DND-41 (cell line): ENCODE measurements around the gene PURB.

Source experiments
- ATAC-seq: fragments of 200-7000 bp; cut with Tn5 transposase; 3 replicates; pipeline ENCODE4 v1.9.1; 2021; ENCODE audit warnings: low read depth; ENCODE audit not compliant: insufficient read depth
- DNase-seq: peaks from one replicate; pipeline ENCODE4 v3.0.0-alpha.2; 2020
- H2AFZ ChIP-seq: 2 replicates; pipeline ENCODE4 v1.6.0; 2012; ENCODE audit warnings: low read depth, low read length
- H3K27ac ChIP-seq: 2 replicates; pipeline ENCODE4 v1.5.1; 2012; ENCODE audit warnings: low read length, inconsistent platforms
- H3K27me3 ChIP-seq: fragments of 200-600 bp; sonication (generic); 2 replicates; pipeline ENCODE4 v1.6.0; 2012; ENCODE audit warnings: low read length, mild to moderate bottlenecking, inconsistent platforms; ENCODE audit not compliant: insufficient read depth, poor library complexity
- H3K36me3 ChIP-seq: 2 replicates; pipeline ENCODE4 v1.5.1; 2012; ENCODE audit warnings: low read length, inconsistent platforms; ENCODE audit not compliant: insufficient read depth
- H3K4me1 ChIP-seq: 2 replicates; pipeline ENCODE4 v1.5.1; 2012; ENCODE audit warnings: mild to moderate bottlenecking, low read length; ENCODE audit not compliant: insufficient read depth
- H3K4me2 ChIP-seq: 2 replicates; pipeline ENCODE4 v1.6.0; 2012; ENCODE audit warnings: mild to moderate bottlenecking, moderate library complexity, low read length, inconsistent platforms; ENCODE audit not compliant: insufficient read depth
- H3K4me3 ChIP-seq, 2 experiments: fragments of 200-600 bp in 1 of 2; shearing (Covaris generic) in 1 of 2; 2 replicates each; pipeline ENCODE4 v1.5.1; 2012 to 2016; ENCODE audit warnings: inconsistent platforms in 2 of 2, low read length in 2 of 2, mild to moderate bottlenecking in 2 of 2, low read depth in 1 of 2, moderate library complexity in 1 of 2
- H3K79me2 ChIP-seq: 2 replicates; pipeline ENCODE4 v1.6.0; 2012; ENCODE audit warnings: low read length, inconsistent platforms; ENCODE audit not compliant: insufficient read depth
- H3K9ac ChIP-seq: 2 replicates; pipeline ENCODE4 v1.6.0; 2012; ENCODE audit warnings: low read depth, mild to moderate bottlenecking, inconsistent platforms, low read length, moderate library complexity
- H3K9me3 ChIP-seq: 2 replicates; pipeline ENCODE4 v1.5.1; 2012; ENCODE audit warnings: low read length, moderate library complexity, mild to moderate bottlenecking, inconsistent platforms; ENCODE audit not compliant: insufficient read depth, severe bottlenecking
- H4K20me1 ChIP-seq: 2 replicates; pipeline ENCODE4 v1.6.0; 2012; ENCODE audit warnings: low read length; ENCODE audit not compliant: insufficient read depth
- EZH2 ChIP-seq: IDR thresholded peaks from 3 replicates; pipeline ENCODE4 v1.6.1; 2012; ENCODE audit warnings: borderline replicate concordance, low read depth, mild to moderate bottlenecking, moderate library complexity, low read length, inconsistent platforms; ENCODE audit not compliant: severe bottlenecking
- TF ChIP-seq, protein P1 (sequence below): IDR thresholded peaks from 2 replicates; pipeline ENCODE4 v1.5.1; 2012; ENCODE audit warnings: borderline replicate concordance, low read length, moderate library complexity, mild to moderate bottlenecking; ENCODE audit not compliant: poor library complexity, severe bottlenecking; ENCODE audit errors: extremely low read depth

Gene PURB

DNA sequence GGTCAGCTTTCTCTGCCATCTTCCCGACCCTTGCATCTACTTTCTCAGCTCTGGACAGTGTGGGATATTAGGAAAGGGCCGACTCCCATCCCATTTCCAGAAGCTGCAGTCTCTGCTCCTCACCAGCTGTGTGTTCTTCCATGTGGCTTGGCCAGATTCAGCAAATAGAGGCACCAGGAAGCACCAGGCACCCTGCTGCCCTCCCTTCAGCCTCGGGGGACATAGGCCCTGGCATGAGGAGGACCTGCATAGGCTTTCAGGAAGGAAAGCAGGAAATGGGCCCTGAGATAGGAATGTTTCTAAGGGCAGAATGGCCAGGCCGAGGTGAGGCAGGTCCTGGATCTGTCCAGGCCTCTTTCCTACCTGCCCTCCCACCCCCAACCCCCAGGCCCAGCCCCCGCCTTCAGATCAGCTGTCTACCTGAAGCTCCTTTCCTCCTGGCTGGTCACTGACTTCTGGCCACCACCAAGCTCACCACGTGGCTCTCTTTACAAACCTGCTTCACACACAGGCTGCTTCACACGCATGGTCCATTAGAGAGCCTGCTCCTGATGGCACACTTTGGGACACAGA is 27.5 kb upstream of the PURB start:
- Histone ChIP-seq H3K36me3 (no peaks in the 10 kb centered on the region), H3K4me3 (no peak overlapping the region), H3K27me3 (no peaks in the 10 kb centered on the region), H3K9ac (no peak overlapping the region), H2AFZ (no peak overlapping the region), H3K4me2 (no peak overlapping the region), H3K9me3 (no peaks in the 10 kb centered on the region), H3K79me2 (no peaks in the 10 kb centered on the region), H3K27ac (no peak overlapping the region), H4K20me1 (no peaks in the 10 kb centered on the region), H3K4me1 (no peaks in the 10 kb centered on the region)
- DNase-seq (no peak), ATAC-seq (no peak)
- TF ChIP-seq EZH2 = no peak
- TF ChIP-seq, protein P1, sequence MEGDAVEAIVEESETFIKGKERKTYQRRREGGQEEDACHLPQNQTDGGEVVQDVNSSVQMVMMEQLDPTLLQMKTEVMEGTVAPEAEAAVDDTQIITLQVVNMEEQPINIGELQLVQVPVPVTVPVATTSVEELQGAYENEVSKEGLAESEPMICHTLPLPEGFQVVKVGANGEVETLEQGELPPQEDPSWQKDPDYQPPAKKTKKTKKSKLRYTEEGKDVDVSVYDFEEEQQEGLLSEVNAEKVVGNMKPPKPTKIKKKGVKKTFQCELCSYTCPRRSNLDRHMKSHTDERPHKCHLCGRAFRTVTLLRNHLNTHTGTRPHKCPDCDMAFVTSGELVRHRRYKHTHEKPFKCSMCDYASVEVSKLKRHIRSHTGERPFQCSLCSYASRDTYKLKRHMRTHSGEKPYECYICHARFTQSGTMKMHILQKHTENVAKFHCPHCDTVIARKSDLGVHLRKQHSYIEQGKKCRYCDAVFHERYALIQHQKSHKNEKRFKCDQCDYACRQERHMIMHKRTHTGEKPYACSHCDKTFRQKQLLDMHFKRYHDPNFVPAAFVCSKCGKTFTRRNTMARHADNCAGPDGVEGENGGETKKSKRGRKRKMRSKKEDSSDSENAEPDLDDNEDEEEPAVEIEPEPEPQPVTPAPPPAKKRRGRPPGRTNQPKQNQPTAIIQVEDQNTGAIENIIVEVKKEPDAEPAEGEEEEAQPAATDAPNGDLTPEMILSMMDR = no peak

GRCh38 chr7:44911911-44912310 is 26.6 kb upstream of the PURB start:
- Histone ChIP-seq H3K9me3 (no peaks in the 10 kb centered on the region), H3K4me2 (no peak overlapping the region), H3K4me1 (no peaks in the 10 kb centered on the region), H3K79me2 (no peaks in the 10 kb centered on the region), H4K20me1 (no peaks in the 10 kb centered on the region), H3K9ac (no peak overlapping the region), H3K27ac (no peak overlapping the region), H3K36me3 (no peaks in the 10 kb centered on the region), H3K4me3 (no peak overlapping the region), H3K27me3 (no peaks in the 10 kb centered on the region), H2AFZ (no peak overlapping the region)
- TF ChIP-seq, protein P1 = no peak
- TF ChIP-seq EZH2 = no peak
- no peak for DNase-seq
- no peak for ATAC-seq

DNA sequence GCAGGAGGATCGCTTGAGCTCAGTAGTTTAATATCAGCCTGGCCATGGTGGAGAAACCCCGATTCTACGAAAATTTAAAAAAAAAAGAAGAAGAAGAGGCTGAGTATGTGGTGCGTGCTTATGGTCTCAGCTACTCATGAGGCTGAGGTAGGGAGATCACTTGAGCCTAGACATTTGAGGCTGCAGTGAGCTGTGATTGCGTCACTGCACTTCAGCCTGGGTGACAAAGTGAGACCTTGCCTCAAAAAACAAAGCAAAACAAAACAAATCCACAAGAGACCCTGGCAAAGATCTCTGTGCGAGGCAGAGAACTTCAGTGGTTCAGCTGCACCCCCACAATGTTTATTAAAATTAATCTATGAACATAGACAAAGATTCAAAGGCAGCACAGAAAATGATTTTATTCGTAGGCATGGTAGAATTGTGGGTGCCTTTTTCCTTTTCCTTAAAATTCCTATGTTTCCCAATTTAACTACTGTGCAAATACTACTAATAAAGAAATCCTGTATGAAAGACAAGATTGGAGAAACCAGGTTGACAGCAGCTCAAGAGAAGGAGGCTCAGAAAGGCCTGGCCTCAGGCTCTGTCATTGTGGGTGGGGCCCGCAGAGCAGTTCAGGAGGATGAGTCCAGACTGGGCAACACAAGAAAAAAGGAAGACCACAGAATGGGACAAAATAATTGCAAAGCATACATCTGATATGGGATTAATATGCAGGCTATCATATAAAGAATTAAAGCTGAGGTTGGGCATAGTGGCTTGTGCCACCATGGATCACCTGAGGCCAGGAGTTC is 24.5 kb upstream of the PURB start:
- H3K4me3 ChIP-seq = no peak overlapping the region
- H3K79me2 ChIP-seq = no peaks in the 10 kb centered on the region
- no peak overlapping the region for H3K27ac ChIP-seq
- H2AFZ ChIP-seq = no peak overlapping the region
- no peak overlapping the region for H3K9ac ChIP-seq
- no peaks in the 10 kb centered on the region for H3K9me3 ChIP-seq
- H3K4me1 ChIP-seq = no peaks in the 10 kb centered on the region
- H3K36me3 ChIP-seq = no peaks in the 10 kb centered on the region
- ATAC-seq = no peak
- TF ChIP-seq, protein P1 = no peak
- no peak for TF ChIP-seq EZH2
- no peaks in the 10 kb centered on the region for H3K27me3 ChIP-seq
- DNase-seq = no peak
- H4K20me1 ChIP-seq = no peaks in the 10 kb centered on the region
- H3K4me2 ChIP-seq = no peak overlapping the region
